ENCODE results near the gene TFAP2E. TPM values are rescaled to one million over a fixed set of nuclear protein-coding genes. Genes with fewer than 3 reads are reported as not detected.

Gene TFAP2E
- total RNA-seq, 1 donor from 2014 or later, result 2.0 TPM

DNA sequence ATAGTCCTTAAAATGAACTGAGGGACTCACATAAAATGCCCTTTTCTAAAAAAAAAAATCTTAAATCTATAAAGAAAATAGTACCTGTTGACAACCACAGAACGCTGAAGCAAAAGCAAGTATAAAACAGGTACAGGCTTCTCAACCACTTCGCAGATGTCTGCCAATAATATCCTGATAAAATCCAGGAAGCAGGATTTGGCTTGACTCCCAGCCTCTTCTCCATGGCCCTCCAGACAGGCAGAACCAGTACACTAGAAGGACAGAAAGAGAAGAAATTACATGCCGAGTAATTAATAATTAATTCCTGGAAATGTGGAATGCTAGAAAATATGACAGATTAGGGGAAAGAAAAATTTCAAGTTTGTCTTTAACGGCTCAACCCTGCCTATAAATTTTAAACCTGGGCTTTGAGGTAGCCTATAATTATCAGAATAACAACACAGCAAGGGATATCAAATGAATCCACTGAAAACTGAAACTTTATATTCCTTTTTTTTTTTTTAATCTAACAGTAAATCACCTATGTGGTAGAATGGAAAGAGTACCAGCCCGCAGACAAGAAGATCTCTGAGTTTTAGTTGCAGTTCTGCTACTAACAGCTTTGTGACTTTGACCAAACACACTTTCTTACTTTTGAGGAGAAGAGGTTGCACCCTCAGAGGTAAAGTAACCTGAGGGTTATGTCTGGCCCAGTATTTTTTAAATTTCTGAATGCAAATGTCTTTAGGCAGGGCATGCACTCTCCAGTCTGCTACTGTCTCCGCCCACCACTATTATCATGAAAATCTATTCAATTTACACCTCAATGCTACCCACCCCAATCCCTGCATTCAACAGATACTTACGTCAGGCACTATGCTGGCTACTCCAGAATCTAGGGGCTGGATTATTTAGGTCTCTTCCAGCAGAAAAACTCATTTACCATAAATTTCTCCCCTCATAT lies 18.6 kb upstream of the TFAP2E start:
- Mint-ChIP-seq H3K4me3 (no peak overlapping the region), H3K27ac (no peak overlapping the region), H3K4me1 (peaks cover 30% of the 10 kb centered on the region), H3K9me3 (no peaks in the 10 kb centered on the region), H3K27me3 (no peaks in the 10 kb centered on the region), H3K36me3 (ENCODE audit: low read depth) (peaks cover 33% of the 10 kb centered on the region)
- ATAC-seq (ENCODE audit: low read depth) (no peak), DNase-seq (no peak)
- no peak for TF ChIP-seq CTCF (IDR thresholded peaks at IDR 0.05)
- intact Hi-C loops (cut with micrococcal nuclease), result loop anchor here (5.0 kb wide), 2 partner anchors 88 to 668 kb away; partner anchors contain the start of genes PSMB2 and THRAP3
- CTCF ChIA-PET, result no interaction called here
- POLR2A ChIA-PET, result no interaction called here

DNA sequence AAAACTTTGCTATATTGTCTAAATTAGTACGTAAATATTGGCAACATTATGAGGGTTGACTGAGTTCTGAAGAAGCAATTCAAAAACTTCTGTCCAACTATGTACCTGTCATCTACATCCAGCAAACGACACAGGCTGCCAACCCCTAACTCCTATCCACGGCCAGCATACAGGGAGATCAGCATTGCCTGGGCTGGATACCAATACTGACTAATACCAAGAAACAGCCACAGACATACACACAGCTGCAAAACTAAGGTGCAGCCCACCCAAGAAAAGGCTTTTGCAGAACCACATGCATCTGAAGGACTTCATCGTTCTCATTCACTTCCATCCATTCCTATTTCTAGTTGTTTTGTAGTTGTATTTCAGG lies 17.9 kb upstream of the TFAP2E start:
- no peak for TF ChIP-seq CTCF (IDR thresholded peaks at IDR 0.05)
- peaks cover 32% of the 10 kb centered on the region for H3K4me1 Mint-ChIP-seq
- DNase-seq (no peak), ATAC-seq (ENCODE audit: low read depth) (no peak)
- peaks cover 27% of the 10 kb centered on the region for H3K36me3 Mint-ChIP-seq (ENCODE audit: low read depth)
- no peak overlapping the region for H3K27ac Mint-ChIP-seq
- POLR2A ChIA-PET, result no interaction called here
- CTCF ChIA-PET, result no interaction called here
- peak overlapping the region; percentile 12 for H3K4me3 Mint-ChIP-seq
- no peaks in the 10 kb centered on the region for H3K9me3 Mint-ChIP-seq
- intact Hi-C loops (cut with micrococcal nuclease), result loop anchor here (5.0 kb wide), 2 partner anchors 87 to 667 kb away; partner anchors contain the start of genes PSMB2 and THRAP3
- no peaks in the 10 kb centered on the region for H3K27me3 Mint-ChIP-seq

- DNase-seq (no peak), ATAC-seq (ENCODE audit: low read depth) (no peak)
- no peaks in the 10 kb centered on the region for H3K27me3 Mint-ChIP-seq
- no peak overlapping the region for H3K27ac Mint-ChIP-seq
- TF ChIP-seq CTCF (IDR thresholded peaks at IDR 0.05), result no peak
- ChIA-PET CTCF (interaction anchor here (0.9 to 1.7 kb wide), 2 partner anchors 9 to 160 kb away, joined by 4 to 6 read pairs; no protein-coding TSS in a partner anchor), POLR2A (interaction anchor here (2.0 kb wide), 1 partner anchor 16 kb away, joined by 8 read pairs; no protein-coding TSS in a partner anchor)
- H3K9me3 Mint-ChIP-seq, result no peaks in the 10 kb centered on the region
- peaks cover 32% of the 10 kb centered on the region for H3K4me1 Mint-ChIP-seq
- intact Hi-C loops (cut with micrococcal nuclease), result loop anchor here (2.0 to 5.0 kb wide), 5 partner anchors 17 to 666 kb away; partner anchors contain the start of genes PSMB2, SFPQ and THRAP3
- H3K4me3 Mint-ChIP-seq, result peak overlapping the region; percentile 96
- H3K36me3 Mint-ChIP-seq (ENCODE audit: low read depth), result peaks cover 25% of the 10 kb centered on the region
Measured at GRCh38 chr1:35555601-35556477, 17.3 kb upstream of the TFAP2E start.

GRCh38 chr1:35556484-35557117 lies 16.5 kb upstream of the TFAP2E start:
- H3K27ac Mint-ChIP-seq, result peak overlapping the region; percentile 71
- intact Hi-C loops (cut with micrococcal nuclease), result loop anchor here (1.0 to 5.0 kb wide), 7 partner anchors 17 to 666 kb away; partner anchors contain the start of genes PSMB2, SFPQ, TFAP2E and THRAP3
- no peaks in the 10 kb centered on the region for H3K27me3 Mint-ChIP-seq
- peaks cover 32% of the 10 kb centered on the region for H3K4me1 Mint-ChIP-seq
- ATAC-seq (ENCODE audit: low read depth) (no peak), DNase-seq (no peak)
- ChIA-PET POLR2A (interaction anchor here (0.6 to 2.0 kb wide), 7 partner anchors 14 to 631 kb away, joined by 3 to 11 read pairs (median 8); partner anchors contain the start of genes AGO3 and CLSPN), CTCF (interaction anchor here (0.9 to 1.7 kb wide), 3 partner anchors 8 to 159 kb away, joined by 4 to 7 read pairs (median 6); no protein-coding TSS in a partner anchor)
- H3K36me3 Mint-ChIP-seq (ENCODE audit: low read depth), result peaks cover 27% of the 10 kb centered on the region
- no peaks in the 10 kb centered on the region for H3K9me3 Mint-ChIP-seq
- TF ChIP-seq CTCF (IDR thresholded peaks at IDR 0.05), result no peak
- peak overlapping the region; percentile 96 for H3K4me3 Mint-ChIP-seq
